Pancreas (tissue), 10 donors: ENCODE data around the gene APBB2. TPM values are rescaled to one million over a fixed set of nuclear protein-coding genes. Genes with fewer than 3 reads are reported as not detected.

ENCODE experiments used
- ATAC-seq, 4 donors: fragments of 200-7000 bp; cut with Tn5 transposase; one replicate each; pipeline versions ENCODE4 v1.8.0 to v1.9.1; 2020; ENCODE audit warnings: mild to moderate bottlenecking in 4 of 4, moderate library complexity in 4 of 4
- DNase-seq, 6 donors: peaks; one replicate each; pipeline ENCODE4 v3.0.0-alpha.2; 2020
- FAIRE-seq: peaks from 2 replicates; lab custom pipeline; 2012; peaks lifted over from hg19 to GRCh38; lab: Jason Lieb, UNC
- H3K27ac ChIP-seq, 4 donors: fragments of 200-600 bp; sonication (generic); 1 replicate in 3 of 4; 2 replicates in 1 of 4; pipeline versions ENCODE4 v1.5.0 to v1.8.0; 2020
- H3K27me3 ChIP-seq, 4 donors: fragments of 200-600 bp; one replicate each; pipeline ENCODE4 v1.8.0; 2021
- H3K36me3 ChIP-seq, 3 donors: fragments of 200-600 bp; sonication (generic) in 1 of 3; one replicate each; pipeline versions ENCODE4 v1.5.0 to v1.8.0; 2020 to 2021
- H3K4me1 ChIP-seq, 3 donors: fragments of 200-600 bp; one replicate each; pipeline ENCODE4 v1.8.0; 2021
- H3K4me3 ChIP-seq, 4 donors: fragments of 200-600 bp; sonication (generic) in 2 of 4; one replicate each; pipeline versions ENCODE4 v1.5.0 to v1.8.0; 2020 to 2021
- H3K9me3 ChIP-seq, 4 donors: fragments of 200-600 bp; one replicate each; pipeline ENCODE4 v1.8.0; 2021
- CTCF ChIP-seq, 4 donors: fragments of 200-600 bp; sonication (generic) in 3 of 4; IDR thresholded peaks; one replicate each; pipeline versions ENCODE4 v1.5.0 to v1.8.0; 2021; ENCODE audit warnings: antibody characterized with exemption in 4 of 4
- WGBS, 2 donors: extraction: QIAGEN DNeasy Blood & Tissue Kit; methylation state at CpG; one replicate each; pipeline ENCODE4 v1.1.7; 2013; 5-methylcytosine and 5-hydroxymethylcytosine counted together
- intact Hi-C, 3 donors: fragments of 100-400 bp; cut with DNase I; formaldehyde crosslinking; loops; one replicate each; pipeline versions ENCODE4 v1.11.1 to v1.14.2; 2022
- polyA plus RNA-seq, 2 donors: library from polyadenylated mRNA; stranded (reverse); fragments of 200-250 nt; gene quantifications; one replicate each; pipeline ENCODE4 v1.2.3, GENCODE V29; 2013
- total RNA-seq, 6 donors: library from RNA; stranded (reverse); fragmentation: NEBNext Ultra II Directional in 4 of 6; extraction: Animal tissue kit (Norgen Biotek cat#: 25700) in 4 of 6; gene quantifications; one replicate each; pipeline versions ENCODE4 v1.2.1 to v1.2.4, GENCODE V29; 2021 to 2023
- donor health status: healthy with polysubstance abuse.
- donor health status: DM: no; HTN: no; CAD: no; lungs with moderate emphysema.
- donor health status: DM: no; HTN: no; CAD: no.
- donor health status: control.
- donor health status: control.
- donor health status: Bipolar disorder and iron deficiency.
- donor health status: DM: yes; HTN: yes; CAD: no.
- donor health status: DM: no; HTN: no; CAD: no.
- donor health status: DM: no; HTN: no; CAD: no.
- donor health status: DM: yes; HTN: yes; CAD: no.

APBB2 gene
- total and polyA plus RNA-seq, 8 donors = 9.1 to 21.6 (median 11.5) TPM

- H3K9me3 ChIP-seq = no peaks in the 10 kb centered on the region
- H3K27me3 ChIP-seq = no peaks in the 10 kb centered on the region
- intact Hi-C loops = loop anchor here in 1 of 3 donors (5.0 kb wide), 1 partner anchor 160 kb away; no protein-coding TSS in a partner anchor
- FAIRE-seq = no peak
- no peak overlapping the region for H3K27ac ChIP-seq
- peak; percentile 89 to 96 (median 91) for ATAC-seq
- peak; percentile 60 to 88 (median 77) for DNase-seq
- 35 to 36% methylated on average over 10 of the region's 10 CpGs for WGBS, 2 donors
- no peaks in the 10 kb centered on the region for H3K4me1 ChIP-seq
- peak overlapping the region in 2 of 4 donors; percentile 20 to 33 for H3K4me3 ChIP-seq
- H3K36me3 ChIP-seq = no peaks in the 10 kb centered on the region
- TF ChIP-seq CTCF (IDR thresholded peaks at IDR 0.05) = peak; percentile 62 to 78 (median 66)
Measured at GRCh38 chr4:40897557-40898203, 316.7 kb downstream of the APBB2 start.

GRCh38 chr4:40890764-40891163 is 323.6 kb downstream of the APBB2 start:
- Histone ChIP-seq H3K9me3 (no peaks in the 10 kb centered on the region), H3K27ac (no peak overlapping the region), H3K36me3 (peaks cover 0 to 2% (median 0%) of the 10 kb centered on the region in 3 donors), H3K27me3 (no peaks in the 10 kb centered on the region), H3K4me1 (no peaks in the 10 kb centered on the region), H3K4me3 (no peak overlapping the region)
- no peak for ATAC-seq
- DNase-seq = no peak
- no peak for FAIRE-seq
- no peak for TF ChIP-seq CTCF (IDR thresholded peaks at IDR 0.05)
- intact Hi-C loops = no loop called here
- 90 to 94% methylated on average over 6 of the region's 6 CpGs for whole genome bisulfite sequencing, 2 donors

GRCh38 chr4:40890199-40890598 is 324.1 kb downstream of the APBB2 start:
- TF ChIP-seq CTCF (IDR thresholded peaks at IDR 0.05) = no peak

GRCh38 chr4:40888933-40889332 is 325.4 kb downstream of the APBB2 start:
- intact Hi-C loops = no loop called here
- no peak for TF ChIP-seq CTCF (IDR thresholded peaks at IDR 0.05)
- DNase-seq = no peak
- no peak for FAIRE-seq
- no peaks in the 10 kb centered on the region for H3K4me1 ChIP-seq
- H3K4me3 ChIP-seq = no peak overlapping the region
- no peaks in the 10 kb centered on the region for H3K9me3 ChIP-seq
- peaks cover 0 to 2% (median 0%) of the 10 kb centered on the region in 3 donors for H3K36me3 ChIP-seq
- no peaks in the 10 kb centered on the region for H3K27me3 ChIP-seq
- H3K27ac ChIP-seq = no peak overlapping the region
- 90 to 94% methylated on average over 5 of the region's 5 CpGs for WGBS, 2 donors
- no peak for ATAC-seq

More at GRCh38 chr4:40890199-40890598, 324.1 kb downstream of the APBB2 start:
- no peak for DNase-seq
- Histone ChIP-seq H3K9me3 (no peaks in the 10 kb centered on the region), H3K27ac (no peak overlapping the region), H3K4me1 (no peaks in the 10 kb centered on the region), H3K27me3 (no peaks in the 10 kb centered on the region), H3K4me3 (no peak overlapping the region), H3K36me3 (peaks cover 0 to 2% (median 0%) of the 10 kb centered on the region in 3 donors)
- no peak for ATAC-seq
- WGBS, 2 donors = 95% methylated on average over 18 of the region's 18 CpGs
- intact Hi-C loops = no loop called here
- no peak for FAIRE-seq

GRCh38 chr4:40887764-40888131 is 326.6 kb downstream of the APBB2 start:
- H3K36me3 ChIP-seq = peaks cover 0 to 2% (median 0%) of the 10 kb centered on the region in 3 donors

More at GRCh38 chr4:40887764-40888131, 326.6 kb downstream of the APBB2 start:
- H3K9me3 ChIP-seq = no peaks in the 10 kb centered on the region
- FAIRE-seq (no peak), ATAC-seq (peak in 3 of 4 donors; percentile 52 to 84 (median 73)), DNase-seq (peak in 1 of 6 donors; percentile 29)
- no peak overlapping the region for H3K4me3 ChIP-seq
- no peaks in the 10 kb centered on the region for H3K4me1 ChIP-seq
- 81% methylated on average over 10 of the region's 10 CpGs for WGBS, 2 donors
- no peak overlapping the region for H3K27ac ChIP-seq
- H3K27me3 ChIP-seq = no peaks in the 10 kb centered on the region
- intact Hi-C loops = no loop called here
- no peak for TF ChIP-seq CTCF (IDR thresholded peaks at IDR 0.05)
